PFSK-1 (cell line): Measurements from ENCODE around the gene PSIP1.

ENCODE experiments used
- FOXP2 ChIP-seq: optimal IDR thresholded peaks from 2 replicates; pipeline ENCODE3; 2011; ENCODE audit warnings: borderline replicate concordance, control low read depth, inconsistent platforms; ENCODE audit not compliant: insufficient read depth; ENCODE audit errors: extremely low read length, extremely low read depth
- POLR2AphosphoS5 ChIP-seq: IDR thresholded peaks from 2 replicates; pipeline ENCODE4 v1.6.1; 2012; ENCODE audit warnings: low read depth, mild to moderate bottlenecking, control low read depth, low read length, moderate library complexity
- REST ChIP-seq, 2 experiments: IDR thresholded peaks; 2 replicates each; pipeline versions ENCODE4 v1.6.1 to v1.8.0; 2011 to 2012; ENCODE audit warnings: low read depth in 2 of 2, low read length in 2 of 2, control low read depth in 1 of 2, inconsistent platforms in 1 of 2, mild to moderate bottlenecking in 1 of 2, moderate library complexity in 1 of 2; ENCODE audit not compliant: insufficient read depth in 1 of 2
- SIN3A ChIP-seq: IDR thresholded peaks from 2 replicates; pipeline ENCODE4 v1.6.1; 2012; ENCODE audit warnings: mild to moderate bottlenecking, low read length, moderate library complexity, borderline replicate concordance; ENCODE audit not compliant: insufficient read depth
- TAF1 ChIP-seq: IDR thresholded peaks from 2 replicates; pipeline ENCODE4 v1.6.1; 2012; ENCODE audit warnings: low read length, control low read depth, borderline replicate concordance; ENCODE audit not compliant: insufficient read depth

The PSIP1 gene

DNA sequence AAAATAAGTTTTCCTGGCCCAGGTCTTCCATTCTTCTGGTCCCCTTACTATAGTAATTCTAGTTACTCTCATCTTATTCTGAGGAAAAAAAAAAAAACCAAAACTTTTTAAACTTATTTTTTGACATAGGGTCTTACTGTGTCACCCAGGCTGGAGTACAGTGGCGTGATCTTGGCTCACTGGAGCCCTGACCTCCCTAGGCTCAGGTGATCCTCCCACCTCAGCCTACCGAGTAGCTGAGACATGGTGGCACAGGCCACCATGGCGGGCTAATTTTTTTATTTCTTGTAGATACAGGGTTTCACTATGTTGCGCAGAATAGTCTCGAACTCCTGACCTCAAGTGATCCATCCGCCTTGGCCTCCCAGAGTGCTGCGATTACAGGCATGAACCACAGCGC lies 49.7 kb downstream of the PSIP1 start:
- TF ChIP-seq POLR2AphosphoS5: no peak
- TF ChIP-seq TAF1: no peak
- no peak for TF ChIP-seq SIN3A
- no peak for TF ChIP-seq FOXP2
- TF ChIP-seq REST (IDR thresholded peaks at IDR 0.05; ENCODE audit: insufficient read depth in 1 of 2, low read depth in 2 of 2, low read length in 2 of 2): no peak

DNA sequence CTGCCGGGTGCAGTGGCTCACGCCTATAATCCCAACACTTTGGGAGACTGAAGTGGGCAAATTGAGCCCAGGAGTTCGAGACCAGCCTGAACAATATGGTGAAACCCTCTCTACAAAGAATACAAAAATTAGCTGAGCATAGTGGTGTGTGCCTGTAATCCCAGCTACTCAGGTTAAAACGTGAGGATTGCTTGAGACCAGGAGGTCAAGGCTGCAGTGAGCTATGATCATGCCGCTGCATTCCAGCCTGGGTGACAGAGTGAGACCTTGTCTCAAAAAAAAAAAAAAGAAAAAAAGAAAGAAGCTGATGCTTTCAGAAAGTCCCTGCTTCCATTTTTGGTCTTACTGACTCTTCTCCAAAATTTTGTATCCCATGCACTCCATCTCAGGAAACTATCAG lies 56.8 kb downstream of the PSIP1 start:
- TF ChIP-seq REST (IDR thresholded peaks at IDR 0.05; ENCODE audit: insufficient read depth in 1 of 2, low read depth in 2 of 2, low read length in 2 of 2): no peak
- TF ChIP-seq SIN3A: no peak
- TF ChIP-seq TAF1: no peak
- no peak for TF ChIP-seq POLR2AphosphoS5
- TF ChIP-seq FOXP2: no peak

- TF ChIP-seq REST (IDR thresholded peaks at IDR 0.05; ENCODE audit: insufficient read depth in 1 of 2, low read depth in 2 of 2, low read length in 2 of 2): no peak
- TF ChIP-seq POLR2AphosphoS5: no peak
Observed at GRCh38 chr9:15444141-15444540, 66.6 kb downstream of the PSIP1 start.

DNA sequence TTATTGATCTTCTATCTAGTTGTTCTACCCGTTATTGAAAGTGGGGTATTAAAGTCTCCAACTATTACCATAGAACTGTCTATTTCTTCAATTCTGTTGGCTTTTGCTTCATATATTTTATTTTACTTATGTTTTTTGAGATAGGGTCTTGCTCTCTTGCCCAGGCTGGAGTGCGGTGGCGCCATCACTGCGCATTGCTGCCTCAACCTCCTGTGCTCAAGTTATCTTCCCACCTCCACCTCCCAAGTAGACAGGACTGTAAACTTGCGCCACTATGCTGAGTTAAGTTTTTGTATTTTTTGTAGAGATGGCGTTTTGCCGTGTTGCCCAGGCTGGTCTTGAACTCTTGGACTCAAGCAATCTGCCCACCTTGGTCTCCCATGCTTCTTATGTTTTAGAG lies 71.9 kb downstream of the PSIP1 start:
- TF ChIP-seq TAF1 (no peak), REST (IDR thresholded peaks at IDR 0.05; ENCODE audit: insufficient read depth in 1 of 2, low read depth in 2 of 2, low read length in 2 of 2) (no peak), SIN3A (no peak), POLR2AphosphoS5 (no peak), FOXP2 (no peak)

- TF ChIP-seq SIN3A (no peak), POLR2AphosphoS5 (no peak), FOXP2 (no peak), REST (IDR thresholded peaks at IDR 0.05; ENCODE audit: insufficient read depth in 1 of 2, low read depth in 2 of 2, low read length in 2 of 2) (no peak), TAF1 (no peak)
Observed at GRCh38 chr9:15433661-15434060, 77.1 kb downstream of the PSIP1 start.
